OCI-LY7 (cell line): ENCODE measurements around the gene TRRAP.

Experiments
- EZH2phosphoT487 ChIP-seq: fragments of 200-600 bp; sonication (generic); IDR thresholded peaks from 2 replicates; pipeline ENCODE4 v1.6.1; 2018; ENCODE audit warnings: low read depth, borderline replicate concordance, mild to moderate bottlenecking, mixed run types, antibody characterized with exemption, low read length, moderate library complexity, mixed read lengths
- TF ChIP-seq, protein P1 (sequence below): fragments of 200-600 bp; sonication (generic); conservative IDR thresholded peaks from 2 replicates; pipeline ENCODE4 v1.5.1; 2014; ENCODE audit warnings: mild to moderate bottlenecking, antibody characterized with exemption, low read length, moderate library complexity, mixed read lengths

DNA sequence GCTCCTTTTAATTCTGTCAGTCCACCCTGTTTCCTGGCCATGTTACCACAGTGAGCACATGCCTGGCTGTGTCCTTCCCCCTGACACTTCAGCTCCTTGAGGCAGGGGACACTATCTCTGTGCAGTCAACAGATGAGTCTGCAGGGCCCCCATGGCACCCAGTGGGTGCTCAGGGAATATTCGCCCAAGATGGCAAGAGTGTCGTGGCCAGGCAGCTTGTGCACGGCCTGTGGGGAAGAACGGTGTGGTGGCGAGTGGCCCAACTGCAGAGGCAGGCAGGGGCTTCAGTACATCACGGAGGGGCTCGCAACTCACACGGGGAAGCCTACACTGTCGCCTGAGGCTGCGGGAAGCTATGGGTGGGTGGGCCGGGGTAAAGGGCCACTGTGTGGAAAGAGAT is 91.1 kb downstream of the TRRAP start:
- TF ChIP-seq, protein P1, sequence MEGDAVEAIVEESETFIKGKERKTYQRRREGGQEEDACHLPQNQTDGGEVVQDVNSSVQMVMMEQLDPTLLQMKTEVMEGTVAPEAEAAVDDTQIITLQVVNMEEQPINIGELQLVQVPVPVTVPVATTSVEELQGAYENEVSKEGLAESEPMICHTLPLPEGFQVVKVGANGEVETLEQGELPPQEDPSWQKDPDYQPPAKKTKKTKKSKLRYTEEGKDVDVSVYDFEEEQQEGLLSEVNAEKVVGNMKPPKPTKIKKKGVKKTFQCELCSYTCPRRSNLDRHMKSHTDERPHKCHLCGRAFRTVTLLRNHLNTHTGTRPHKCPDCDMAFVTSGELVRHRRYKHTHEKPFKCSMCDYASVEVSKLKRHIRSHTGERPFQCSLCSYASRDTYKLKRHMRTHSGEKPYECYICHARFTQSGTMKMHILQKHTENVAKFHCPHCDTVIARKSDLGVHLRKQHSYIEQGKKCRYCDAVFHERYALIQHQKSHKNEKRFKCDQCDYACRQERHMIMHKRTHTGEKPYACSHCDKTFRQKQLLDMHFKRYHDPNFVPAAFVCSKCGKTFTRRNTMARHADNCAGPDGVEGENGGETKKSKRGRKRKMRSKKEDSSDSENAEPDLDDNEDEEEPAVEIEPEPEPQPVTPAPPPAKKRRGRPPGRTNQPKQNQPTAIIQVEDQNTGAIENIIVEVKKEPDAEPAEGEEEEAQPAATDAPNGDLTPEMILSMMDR, result no peak
- TF ChIP-seq EZH2phosphoT487, result no peak
